Panc1 (cell line): ENCODE results near the gene PPDPF. TPM values are rescaled to one million over a fixed set of nuclear protein-coding genes. Genes with fewer than 3 reads are reported as not detected.

Experiments used
- ATAC-seq: fragments of 200-7000 bp; cut with Tn5 transposase; 2 replicates; pipeline ENCODE4 v1.9.1; 2020; ENCODE audit warnings: mild to moderate bottlenecking, moderate library complexity
- BruUV-seq: library from RNA; stranded (reverse); fragments of 400-500 nt; replicated peaks from 2 replicates; lab custom pipeline; 2021; lab: Mats Ljungman, UMichigan
- CTCF ChIA-PET: fragments of 300-600 bp; sonication (Branson Sonifier 250); formaldehyde crosslinking; loops from one replicate; lab custom pipeline; 2022; ENCODE audit warnings: antibody characterized with exemption; lab: Charles Lee
- POLR2A ChIA-PET: fragments of 300-600 bp; sonication (Branson Sonifier 250); formaldehyde crosslinking; loops from one replicate; lab custom pipeline; 2022; ENCODE audit warnings: antibody characterized with exemption; lab: Charles Lee
- DNase-seq: peaks from one replicate; pipeline ENCODE4 v3.0.0-alpha.2; 2010; ENCODE audit warnings: low read depth, low spot score
- H3K27ac ChIP-seq: 2 replicates; pipeline ENCODE4 v1.5.1; 2011; ENCODE audit warnings: mild to moderate bottlenecking, low read length, inconsistent platforms
- H3K27me3 ChIP-seq: fragments of 200-500 bp; sonication (Bioruptor generic); 2 replicates; pipeline ENCODE4 v1.6.0; 2014; ENCODE audit warnings: low read length, inconsistent platforms; ENCODE audit not compliant: control insufficient read depth, insufficient read depth
- H3K36me3 ChIP-seq: fragments of 200-500 bp; sonication (Bioruptor generic); 2 replicates; pipeline ENCODE4 v1.5.1; 2014; ENCODE audit warnings: inconsistent platforms, mild to moderate bottlenecking, low read length, moderate library complexity; ENCODE audit not compliant: control insufficient read depth, insufficient read depth
- H3K4me1 ChIP-seq: 2 replicates; pipeline ENCODE4 v1.5.1; 2011; ENCODE audit warnings: inconsistent platforms, mild to moderate bottlenecking, low read length, moderate library complexity; ENCODE audit not compliant: control insufficient read depth, insufficient read depth
- H3K4me3 ChIP-seq, 2 experiments: 2 replicates each; pipeline ENCODE4 v1.5.1; 2011 to 2012; ENCODE audit warnings: low read depth in 2 of 2, low read length in 2 of 2, mild to moderate bottlenecking in 2 of 2, inconsistent platforms in 1 of 2, moderate library complexity in 1 of 2
- H3K9me3 ChIP-seq: fragments of 200-500 bp; sonication (Bioruptor generic); 2 replicates; pipeline ENCODE4 v1.5.1; 2014; ENCODE audit warnings: low read depth, mild to moderate bottlenecking, inconsistent platforms, low read length, moderate library complexity; ENCODE audit not compliant: control insufficient read depth, insufficient read depth
- POLR2AphosphoS5 ChIP-seq: IDR thresholded peaks from 2 replicates; pipeline ENCODE4 v1.6.1; 2012; ENCODE audit warnings: mild to moderate bottlenecking, low read depth, low read length, moderate library complexity
- SIN3A ChIP-seq: IDR thresholded peaks from 2 replicates; pipeline ENCODE4 v1.6.1; 2012; ENCODE audit warnings: low read depth, mild to moderate bottlenecking, low read length, moderate library complexity, borderline replicate concordance; ENCODE audit not compliant: insufficient read depth
- TCF7L2 ChIP-seq: IDR thresholded peaks from 2 replicates; pipeline ENCODE4 v1.6.1; 2011; ENCODE audit warnings: mild to moderate bottlenecking, low read depth, low read length, inconsistent platforms
- in situ Hi-C: cut with HindIII; loops from 2 replicates; pipeline ENCODE4 v1.10.0; 2016; ENCODE audit warnings: low sequenced_read_pairs, low pct_unique_long_range_greater_than_20kb
- intact Hi-C: fragments of 100-400 bp; cut with micrococcal nuclease; formaldehyde crosslinking; loops from one replicate; pipeline ENCODE4 v1.10.0; 2022; ENCODE audit not compliant: unreplicated experiment
- total RNA-seq: library from RNA; stranded (reverse); gene quantifications from one replicate; pipeline ENCODE4 v1.2.1, GENCODE V29; 2021; ENCODE audit not compliant: unreplicated experiment
- TF ChIP-seq, protein P1 (sequence below), 2 experiments: IDR thresholded peaks; 2 replicates each; pipeline ENCODE4 v1.6.1; 2011 to 2012; ENCODE audit warnings: low read depth in 2 of 2, control low read depth in 1 of 2, low read length in 1 of 2, mild to moderate bottlenecking in 1 of 2, moderate library complexity in 1 of 2; ENCODE audit not compliant: insufficient read depth in 1 of 2
- TF ChIP-seq, protein P2 (sequence below): fragments of 450-650 bp; IDR thresholded peaks from 2 replicates; pipeline ENCODE4 v1.5.1; 2017; ENCODE audit warnings: mild to moderate bottlenecking

PPDPF gene
- total RNA-seq, 1 experiment from 2014 or later = 241 TPM

DNA sequence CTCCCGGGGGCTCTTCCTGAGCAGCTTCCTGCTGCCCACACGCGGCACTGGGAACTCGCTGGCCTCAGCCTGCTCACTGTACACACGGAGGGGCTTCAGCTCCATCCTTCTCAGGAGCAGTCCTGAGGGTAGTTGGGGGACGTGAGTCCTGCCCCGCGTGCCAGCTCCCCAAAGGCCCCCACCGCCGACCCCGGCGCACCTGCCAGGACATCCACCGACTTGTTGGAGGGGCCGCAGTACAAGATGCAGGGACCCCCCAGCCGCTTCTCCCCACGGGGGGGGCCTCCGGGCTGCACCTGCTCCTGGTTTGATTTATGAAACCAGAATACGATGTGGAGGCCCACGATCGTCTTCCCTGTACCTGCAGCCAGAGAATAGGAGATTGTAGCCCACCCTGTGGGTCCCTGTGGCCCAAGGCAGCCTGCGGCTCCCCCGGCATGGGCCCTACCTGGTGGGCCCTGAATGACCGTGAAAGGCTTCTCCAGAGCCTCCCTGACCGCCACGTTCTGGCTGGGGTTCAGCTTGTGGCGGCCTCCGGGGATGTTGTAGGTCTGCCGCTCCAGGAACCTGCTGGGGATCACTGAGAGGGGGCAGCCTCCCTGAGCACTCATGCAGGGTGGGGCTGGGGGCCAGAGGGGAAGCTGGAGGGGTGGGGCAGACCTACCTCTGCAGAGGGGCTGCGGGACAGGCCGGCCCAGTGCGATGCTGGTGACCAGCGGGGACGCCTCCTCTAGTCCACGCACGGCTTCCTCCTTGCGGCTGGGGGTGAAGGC is 41.2 kb downstream of the PPDPF start:
- Histone ChIP-seq H3K4me1 (no peaks in the 10 kb centered on the region), H3K36me3 (no peaks in the 10 kb centered on the region), H3K9me3 (no peaks in the 10 kb centered on the region), H3K27me3 (no peaks in the 10 kb centered on the region), H3K27ac (no peak overlapping the region), H3K4me3 (no peak overlapping the region)
- no peak for ATAC-seq
- DNase-seq = no peak
- no TSS peak for BruUV-seq
- ChIA-PET CTCF (no interaction called here), POLR2A (no interaction called here)
- TF ChIP-seq TCF7L2 (no peak), SIN3A (no peak), POLR2AphosphoS5 (no peak)
- TF ChIP-seq, protein P1, sequence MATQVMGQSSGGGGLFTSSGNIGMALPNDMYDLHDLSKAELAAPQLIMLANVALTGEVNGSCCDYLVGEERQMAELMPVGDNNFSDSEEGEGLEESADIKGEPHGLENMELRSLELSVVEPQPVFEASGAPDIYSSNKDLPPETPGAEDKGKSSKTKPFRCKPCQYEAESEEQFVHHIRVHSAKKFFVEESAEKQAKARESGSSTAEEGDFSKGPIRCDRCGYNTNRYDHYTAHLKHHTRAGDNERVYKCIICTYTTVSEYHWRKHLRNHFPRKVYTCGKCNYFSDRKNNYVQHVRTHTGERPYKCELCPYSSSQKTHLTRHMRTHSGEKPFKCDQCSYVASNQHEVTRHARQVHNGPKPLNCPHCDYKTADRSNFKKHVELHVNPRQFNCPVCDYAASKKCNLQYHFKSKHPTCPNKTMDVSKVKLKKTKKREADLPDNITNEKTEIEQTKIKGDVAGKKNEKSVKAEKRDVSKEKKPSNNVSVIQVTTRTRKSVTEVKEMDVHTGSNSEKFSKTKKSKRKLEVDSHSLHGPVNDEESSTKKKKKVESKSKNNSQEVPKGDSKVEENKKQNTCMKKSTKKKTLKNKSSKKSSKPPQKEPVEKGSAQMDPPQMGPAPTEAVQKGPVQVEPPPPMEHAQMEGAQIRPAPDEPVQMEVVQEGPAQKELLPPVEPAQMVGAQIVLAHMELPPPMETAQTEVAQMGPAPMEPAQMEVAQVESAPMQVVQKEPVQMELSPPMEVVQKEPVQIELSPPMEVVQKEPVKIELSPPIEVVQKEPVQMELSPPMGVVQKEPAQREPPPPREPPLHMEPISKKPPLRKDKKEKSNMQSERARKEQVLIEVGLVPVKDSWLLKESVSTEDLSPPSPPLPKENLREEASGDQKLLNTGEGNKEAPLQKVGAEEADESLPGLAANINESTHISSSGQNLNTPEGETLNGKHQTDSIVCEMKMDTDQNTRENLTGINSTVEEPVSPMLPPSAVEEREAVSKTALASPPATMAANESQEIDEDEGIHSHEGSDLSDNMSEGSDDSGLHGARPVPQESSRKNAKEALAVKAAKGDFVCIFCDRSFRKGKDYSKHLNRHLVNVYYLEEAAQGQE (IDR thresholded peaks at IDR 0.05; ENCODE audit: insufficient read depth in 1 of 2, low read depth in 2 of 2, low read length in 1 of 2) = no peak
- TF ChIP-seq, protein P2, sequence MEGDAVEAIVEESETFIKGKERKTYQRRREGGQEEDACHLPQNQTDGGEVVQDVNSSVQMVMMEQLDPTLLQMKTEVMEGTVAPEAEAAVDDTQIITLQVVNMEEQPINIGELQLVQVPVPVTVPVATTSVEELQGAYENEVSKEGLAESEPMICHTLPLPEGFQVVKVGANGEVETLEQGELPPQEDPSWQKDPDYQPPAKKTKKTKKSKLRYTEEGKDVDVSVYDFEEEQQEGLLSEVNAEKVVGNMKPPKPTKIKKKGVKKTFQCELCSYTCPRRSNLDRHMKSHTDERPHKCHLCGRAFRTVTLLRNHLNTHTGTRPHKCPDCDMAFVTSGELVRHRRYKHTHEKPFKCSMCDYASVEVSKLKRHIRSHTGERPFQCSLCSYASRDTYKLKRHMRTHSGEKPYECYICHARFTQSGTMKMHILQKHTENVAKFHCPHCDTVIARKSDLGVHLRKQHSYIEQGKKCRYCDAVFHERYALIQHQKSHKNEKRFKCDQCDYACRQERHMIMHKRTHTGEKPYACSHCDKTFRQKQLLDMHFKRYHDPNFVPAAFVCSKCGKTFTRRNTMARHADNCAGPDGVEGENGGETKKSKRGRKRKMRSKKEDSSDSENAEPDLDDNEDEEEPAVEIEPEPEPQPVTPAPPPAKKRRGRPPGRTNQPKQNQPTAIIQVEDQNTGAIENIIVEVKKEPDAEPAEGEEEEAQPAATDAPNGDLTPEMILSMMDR = no peak
- in situ Hi-C loops = no loop called here
- intact Hi-C loops = no loop called here

DNA sequence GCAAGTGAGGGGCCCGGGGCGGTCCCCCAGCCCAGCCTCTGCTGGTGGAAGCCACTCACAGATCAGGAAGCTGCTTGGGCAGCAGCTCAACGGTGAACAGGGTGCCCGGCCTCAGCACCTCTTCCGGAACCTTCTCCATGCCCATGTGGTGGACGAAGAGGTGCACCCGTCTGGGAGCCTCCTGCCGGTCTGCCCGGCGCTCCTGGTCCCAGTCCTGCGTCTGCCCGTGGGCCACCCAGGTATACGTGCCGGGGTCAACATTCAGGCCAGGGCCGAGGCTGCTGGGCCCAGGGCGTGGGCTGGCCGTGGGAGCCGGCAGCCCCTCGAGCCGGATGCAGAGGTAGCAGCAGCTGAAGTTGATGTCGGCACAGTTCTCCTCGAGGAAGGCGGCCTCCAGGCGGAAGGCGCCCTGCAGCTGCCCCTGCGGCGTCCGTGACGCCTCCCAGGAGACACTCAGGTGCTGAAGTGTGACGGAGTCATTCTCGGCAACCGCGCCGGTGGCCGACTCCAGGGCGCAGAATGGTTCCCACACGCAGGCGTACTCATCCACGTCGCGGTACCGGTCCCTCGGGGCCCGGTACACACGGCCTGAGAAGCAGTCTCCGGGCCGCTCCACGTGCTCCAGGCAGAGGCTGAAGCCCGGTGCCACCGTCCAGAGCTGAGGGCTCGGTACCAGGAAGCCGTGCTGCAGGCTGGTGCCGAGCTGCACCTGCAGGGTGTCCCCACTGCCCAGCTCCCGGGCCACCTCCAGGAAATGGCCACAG is 42.1 kb downstream of the PPDPF start:
- in situ Hi-C loops = no loop called here
- no peak for ATAC-seq

More for the DNA sequence above, 42.1 kb downstream of the PPDPF start:
- intact Hi-C loops = no loop called here
- no peaks in the 10 kb centered on the region for H3K36me3 ChIP-seq
- H3K27me3 ChIP-seq = no peaks in the 10 kb centered on the region
- POLR2A ChIA-PET = no interaction called here
- no peak overlapping the region for H3K4me3 ChIP-seq
- H3K27ac ChIP-seq = no peak overlapping the region
- no peak for TF ChIP-seq TCF7L2
- no peak for TF ChIP-seq POLR2AphosphoS5
- TF ChIP-seq, protein P2 = no peak
- TF ChIP-seq, protein P1 (IDR thresholded peaks at IDR 0.05; ENCODE audit: insufficient read depth in 1 of 2, low read depth in 2 of 2, low read length in 1 of 2) = no peak
- no peak for TF ChIP-seq SIN3A
- BruUV-seq = no TSS peak
- CTCF ChIA-PET = no interaction called here
- H3K4me1 ChIP-seq = no peaks in the 10 kb centered on the region
- H3K9me3 ChIP-seq = no peaks in the 10 kb centered on the region
- DNase-seq = no peak
